ENCODE data around the gene ZNF594.
"Not testable (repeated sequence)": the region's sequence is repeated elsewhere in the genome, so short reads cannot be mapped to it uniquely, and the experiment has no call there.

Gene ZNF594

DNA sequence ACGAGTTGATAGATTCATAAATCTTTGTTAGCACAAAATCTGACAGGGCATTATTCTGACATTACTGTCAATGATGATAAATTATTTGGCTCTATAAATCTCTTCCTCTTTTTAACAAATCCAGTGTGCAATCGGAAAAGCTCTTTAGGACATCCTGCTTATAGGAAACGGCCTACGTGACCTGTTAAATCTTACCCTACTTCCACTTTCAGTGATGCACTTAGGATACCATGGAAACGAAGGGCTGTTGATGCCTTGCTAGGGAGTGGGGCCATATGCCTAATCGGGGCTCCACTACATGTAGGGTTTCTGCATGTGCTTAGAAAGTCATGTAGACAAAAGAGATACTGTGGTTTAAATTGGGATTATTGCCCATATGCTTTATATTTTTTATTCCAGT is 27.2 kb downstream of the ZNF594 start:
- no peaks in the 10 kb centered on the region for H3K9me2 ChIP-seq (replicated peaks; ENCODE audit: low read depth, low read length)
- no peak overlapping the region for H3K4me3 ChIP-seq (ENCODE audit: low read length, poor library complexity, severe bottlenecking)
- no peaks in the 10 kb centered on the region for H3F3A ChIP-seq (ENCODE audit: low read depth)
- no peaks in the 10 kb centered on the region for H3K9me3 ChIP-seq (ENCODE audit: insufficient read depth, low read depth, low read length)
- H3K9ac ChIP-seq (ENCODE audit: low read depth, low read length, poor library complexity, severe bottlenecking) = no peak overlapping the region
- no peaks in the 10 kb centered on the region for H4K20me1 ChIP-seq (ENCODE audit: insufficient read depth, low read length, poor library complexity, severe bottlenecking)
- H3K79me2 ChIP-seq (ENCODE audit: insufficient read depth, low read length) = no peaks in the 10 kb centered on the region
- no peak overlapping the region for H3K4me2 ChIP-seq (ENCODE audit: low read depth, low read length, poor library complexity, severe bottlenecking)
- H3K27me3 ChIP-seq (ENCODE audit: insufficient read depth, low read length, poor library complexity, severe bottlenecking) = no peaks in the 10 kb centered on the region
- no peak overlapping the region for H2AFZ ChIP-seq (ENCODE audit: low read length)
- H3K4me1 ChIP-seq (ENCODE audit: insufficient read depth, low read length, poor library complexity, severe bottlenecking) = peaks cover 14% of the 10 kb centered on the region
- TF ChIP-seq EZH2phosphoT487 (IDR thresholded peaks at IDR 0.05; ENCODE audit: borderline replicate concordance) = no peak
- TF ChIP-seq, protein P1, sequence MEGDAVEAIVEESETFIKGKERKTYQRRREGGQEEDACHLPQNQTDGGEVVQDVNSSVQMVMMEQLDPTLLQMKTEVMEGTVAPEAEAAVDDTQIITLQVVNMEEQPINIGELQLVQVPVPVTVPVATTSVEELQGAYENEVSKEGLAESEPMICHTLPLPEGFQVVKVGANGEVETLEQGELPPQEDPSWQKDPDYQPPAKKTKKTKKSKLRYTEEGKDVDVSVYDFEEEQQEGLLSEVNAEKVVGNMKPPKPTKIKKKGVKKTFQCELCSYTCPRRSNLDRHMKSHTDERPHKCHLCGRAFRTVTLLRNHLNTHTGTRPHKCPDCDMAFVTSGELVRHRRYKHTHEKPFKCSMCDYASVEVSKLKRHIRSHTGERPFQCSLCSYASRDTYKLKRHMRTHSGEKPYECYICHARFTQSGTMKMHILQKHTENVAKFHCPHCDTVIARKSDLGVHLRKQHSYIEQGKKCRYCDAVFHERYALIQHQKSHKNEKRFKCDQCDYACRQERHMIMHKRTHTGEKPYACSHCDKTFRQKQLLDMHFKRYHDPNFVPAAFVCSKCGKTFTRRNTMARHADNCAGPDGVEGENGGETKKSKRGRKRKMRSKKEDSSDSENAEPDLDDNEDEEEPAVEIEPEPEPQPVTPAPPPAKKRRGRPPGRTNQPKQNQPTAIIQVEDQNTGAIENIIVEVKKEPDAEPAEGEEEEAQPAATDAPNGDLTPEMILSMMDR (conservative IDR thresholded peaks at IDR 0.05; ENCODE audit: low read length) = no peak
- H3K36me3 ChIP-seq (ENCODE audit: insufficient read depth, low read length) = no peaks in the 10 kb centered on the region

DNA sequence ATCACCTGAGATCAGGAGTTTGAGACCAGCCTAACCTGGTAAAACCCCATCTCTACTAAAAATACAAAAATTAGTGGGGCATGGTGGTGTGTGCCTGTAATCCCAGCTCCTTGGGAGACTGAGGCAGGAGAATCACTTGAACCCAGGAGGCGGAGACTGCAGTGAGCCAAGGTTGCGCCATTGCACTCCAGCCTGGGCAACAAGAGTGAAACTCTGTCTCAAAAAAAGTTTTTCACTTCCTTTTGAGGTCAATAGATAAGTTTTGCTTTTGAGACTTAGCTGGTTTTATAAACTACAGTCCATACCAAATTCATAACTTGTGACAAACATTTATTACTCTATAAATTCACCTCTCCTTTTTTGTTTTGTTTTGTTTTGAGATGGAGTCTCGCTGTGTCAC is 29.9 kb downstream of the ZNF594 start:
- not testable (repeated sequence) for H3K4me3 ChIP-seq (ENCODE audit: low read length, poor library complexity, severe bottlenecking); H3K9me2 ChIP-seq (replicated peaks; ENCODE audit: low read depth, low read length); H4K20me1 ChIP-seq (ENCODE audit: insufficient read depth, low read length, poor library complexity, severe bottlenecking); H2AFZ ChIP-seq (ENCODE audit: low read length); H3K9me3 ChIP-seq (ENCODE audit: insufficient read depth, low read depth, low read length); H3K36me3 ChIP-seq (ENCODE audit: insufficient read depth, low read length); H3K9ac ChIP-seq (ENCODE audit: low read depth, low read length, poor library complexity, severe bottlenecking); H3F3A ChIP-seq (ENCODE audit: low read depth); H3K27me3 ChIP-seq (ENCODE audit: insufficient read depth, low read length, poor library complexity, severe bottlenecking); H3K79me2 ChIP-seq (ENCODE audit: insufficient read depth, low read length); H3K4me2 ChIP-seq (ENCODE audit: low read depth, low read length, poor library complexity, severe bottlenecking)
- H3K4me1 ChIP-seq (ENCODE audit: insufficient read depth, low read length, poor library complexity, severe bottlenecking) = peaks cover 11% of the 10 kb centered on the region

DNA sequence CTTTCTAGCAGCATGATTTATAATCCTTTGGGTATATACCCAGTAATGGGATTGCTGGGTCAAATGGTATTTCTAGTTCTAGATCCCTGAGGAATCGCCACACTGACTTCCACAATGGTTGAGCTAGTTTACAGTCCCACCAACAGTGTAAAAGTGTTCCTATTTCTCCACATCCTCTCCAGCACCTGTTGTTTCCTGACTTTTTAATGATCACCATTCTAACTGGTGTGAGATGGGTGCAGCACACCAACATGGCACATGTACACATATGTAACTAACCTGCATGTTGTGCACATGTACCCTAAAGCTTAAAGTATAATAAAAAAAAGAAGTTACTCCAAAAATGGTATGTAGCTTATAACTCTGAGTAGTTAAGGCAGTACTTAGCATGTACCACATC is 31.0 kb downstream of the ZNF594 start:
- H2AFZ ChIP-seq (ENCODE audit: low read length); H3K27me3 ChIP-seq (ENCODE audit: insufficient read depth, low read length, poor library complexity, severe bottlenecking); H3K4me3 ChIP-seq (ENCODE audit: low read length, poor library complexity, severe bottlenecking); H3K79me2 ChIP-seq (ENCODE audit: insufficient read depth, low read length); H3K9me2 ChIP-seq (replicated peaks; ENCODE audit: low read depth, low read length); H3K4me2 ChIP-seq (ENCODE audit: low read depth, low read length, poor library complexity, severe bottlenecking); H4K20me1 ChIP-seq (ENCODE audit: insufficient read depth, low read length, poor library complexity, severe bottlenecking); H3K9me3 ChIP-seq (ENCODE audit: insufficient read depth, low read depth, low read length); H3K4me1 ChIP-seq (ENCODE audit: insufficient read depth, low read length, poor library complexity, severe bottlenecking); H3F3A ChIP-seq (ENCODE audit: low read depth); H3K9ac ChIP-seq (ENCODE audit: low read depth, low read length, poor library complexity, severe bottlenecking); H3K36me3 ChIP-seq (ENCODE audit: insufficient read depth, low read length): not testable (repeated sequence)

DNA sequence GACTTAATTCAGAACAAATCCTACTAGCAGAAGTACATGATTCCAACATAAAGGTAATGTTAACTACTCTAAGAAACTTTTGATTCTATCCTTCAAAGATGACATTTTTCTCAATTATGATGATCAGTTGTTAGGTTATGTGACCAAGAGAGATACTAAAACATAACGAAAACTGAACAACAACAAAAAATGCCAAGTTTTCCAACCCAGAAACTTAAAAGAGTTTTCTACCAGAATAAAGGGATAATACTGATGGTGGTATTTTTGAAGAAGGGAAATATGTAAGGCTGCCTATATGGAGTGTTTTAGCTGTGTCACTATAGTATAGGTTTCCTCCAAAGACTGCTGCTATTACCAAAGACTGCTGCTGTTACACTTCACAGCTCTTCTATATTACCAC is 45.5 kb downstream of the ZNF594 start:
- H3K36me3 ChIP-seq (ENCODE audit: insufficient read depth, low read length); H3K4me1 ChIP-seq (ENCODE audit: insufficient read depth, low read length, poor library complexity, severe bottlenecking); H3K4me2 ChIP-seq (ENCODE audit: low read depth, low read length, poor library complexity, severe bottlenecking); H2AFZ ChIP-seq (ENCODE audit: low read length); H3K9me3 ChIP-seq (ENCODE audit: insufficient read depth, low read depth, low read length); H3K79me2 ChIP-seq (ENCODE audit: insufficient read depth, low read length); H3F3A ChIP-seq (ENCODE audit: low read depth); H3K27me3 ChIP-seq (ENCODE audit: insufficient read depth, low read length, poor library complexity, severe bottlenecking); H3K4me3 ChIP-seq (ENCODE audit: low read length, poor library complexity, severe bottlenecking); H3K9ac ChIP-seq (ENCODE audit: low read depth, low read length, poor library complexity, severe bottlenecking); H4K20me1 ChIP-seq (ENCODE audit: insufficient read depth, low read length, poor library complexity, severe bottlenecking); H3K9me2 ChIP-seq (replicated peaks; ENCODE audit: low read depth, low read length): not testable (repeated sequence)

DNA sequence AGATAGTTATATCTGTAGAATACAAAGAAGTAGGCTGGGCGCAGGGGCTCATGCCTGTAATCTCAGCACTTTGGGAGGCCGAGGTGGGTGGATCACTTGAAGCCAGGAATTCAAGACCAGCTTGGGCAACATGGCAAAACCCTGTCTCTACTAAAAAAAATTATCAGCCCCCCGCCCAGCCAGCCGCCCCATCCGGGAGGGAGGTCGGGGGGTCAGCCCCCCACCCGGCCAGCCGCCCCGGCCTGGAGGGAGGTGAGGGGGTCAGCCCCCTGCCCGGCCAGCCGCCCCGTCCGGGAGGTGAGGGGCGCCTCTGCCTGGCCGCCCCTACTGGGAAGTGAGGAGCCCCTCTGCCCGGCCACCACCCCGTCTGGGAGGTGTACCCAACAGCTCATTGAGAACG is 48.8 kb downstream of the ZNF594 start:
- H3K9me2 ChIP-seq (replicated peaks; ENCODE audit: low read depth, low read length); H3K9me3 ChIP-seq (ENCODE audit: insufficient read depth, low read depth, low read length); H3K4me3 ChIP-seq (ENCODE audit: low read length, poor library complexity, severe bottlenecking); H3K79me2 ChIP-seq (ENCODE audit: insufficient read depth, low read length); H3F3A ChIP-seq (ENCODE audit: low read depth); H3K9ac ChIP-seq (ENCODE audit: low read depth, low read length, poor library complexity, severe bottlenecking); H3K4me2 ChIP-seq (ENCODE audit: low read depth, low read length, poor library complexity, severe bottlenecking); H2AFZ ChIP-seq (ENCODE audit: low read length); H3K4me1 ChIP-seq (ENCODE audit: insufficient read depth, low read length, poor library complexity, severe bottlenecking); H3K36me3 ChIP-seq (ENCODE audit: insufficient read depth, low read length); H4K20me1 ChIP-seq (ENCODE audit: insufficient read depth, low read length, poor library complexity, severe bottlenecking); H3K27me3 ChIP-seq (ENCODE audit: insufficient read depth, low read length, poor library complexity, severe bottlenecking): not testable (repeated sequence)

All from Loucy (cell line).